Esophagus squamous epithelium (tissue), 4 donors: ENCODE data around the gene ARF5.

Source experiments
- POLR2A ChIP-seq, 4 donors: fragments of 450-650 bp; IDR thresholded peaks; one replicate each; pipeline ENCODE4 v1.6.1; 2017; ENCODE audit warnings: antibody characterized with exemption in 4 of 4, mild to moderate bottlenecking in 4 of 4, moderate library complexity in 3 of 4
- TF ChIP-seq, protein P1 (sequence below), 6 experiments: fragments of 450-650 bp in 4 of 6; fragments of 200-600 bp in 2 of 6; sonication (generic) in 2 of 6; IDR thresholded peaks; one replicate each; pipeline ENCODE4 v1.5.1; 2016 to 2019; ENCODE audit warnings: antibody characterized with exemption in 6 of 6, mild to moderate bottlenecking in 4 of 6, moderate library complexity in 4 of 6

DNA sequence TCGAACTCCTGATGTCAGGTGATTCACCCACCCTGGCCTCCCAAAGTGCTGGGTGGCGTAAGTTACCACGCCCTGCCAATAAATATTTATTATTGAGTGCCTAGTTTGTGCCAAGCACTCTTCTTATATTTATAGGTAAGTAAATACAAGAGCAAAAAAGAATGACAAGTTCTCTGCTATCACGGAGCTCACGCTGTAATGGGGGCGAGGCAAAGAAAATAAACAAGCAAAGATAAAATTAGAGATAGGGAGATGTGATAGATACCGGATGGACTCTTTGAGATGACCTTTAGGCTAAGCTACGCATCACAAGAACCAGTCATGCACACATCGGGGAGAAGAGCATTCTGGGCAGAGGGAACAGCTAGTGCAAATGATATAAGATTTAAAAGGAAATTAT is 49.1 kb upstream of the ARF5 start:
- TF ChIP-seq POLR2A (IDR thresholded peaks at IDR 0.05): no peak
- TF ChIP-seq, protein P1, sequence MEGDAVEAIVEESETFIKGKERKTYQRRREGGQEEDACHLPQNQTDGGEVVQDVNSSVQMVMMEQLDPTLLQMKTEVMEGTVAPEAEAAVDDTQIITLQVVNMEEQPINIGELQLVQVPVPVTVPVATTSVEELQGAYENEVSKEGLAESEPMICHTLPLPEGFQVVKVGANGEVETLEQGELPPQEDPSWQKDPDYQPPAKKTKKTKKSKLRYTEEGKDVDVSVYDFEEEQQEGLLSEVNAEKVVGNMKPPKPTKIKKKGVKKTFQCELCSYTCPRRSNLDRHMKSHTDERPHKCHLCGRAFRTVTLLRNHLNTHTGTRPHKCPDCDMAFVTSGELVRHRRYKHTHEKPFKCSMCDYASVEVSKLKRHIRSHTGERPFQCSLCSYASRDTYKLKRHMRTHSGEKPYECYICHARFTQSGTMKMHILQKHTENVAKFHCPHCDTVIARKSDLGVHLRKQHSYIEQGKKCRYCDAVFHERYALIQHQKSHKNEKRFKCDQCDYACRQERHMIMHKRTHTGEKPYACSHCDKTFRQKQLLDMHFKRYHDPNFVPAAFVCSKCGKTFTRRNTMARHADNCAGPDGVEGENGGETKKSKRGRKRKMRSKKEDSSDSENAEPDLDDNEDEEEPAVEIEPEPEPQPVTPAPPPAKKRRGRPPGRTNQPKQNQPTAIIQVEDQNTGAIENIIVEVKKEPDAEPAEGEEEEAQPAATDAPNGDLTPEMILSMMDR (IDR thresholded peaks at IDR 0.05): no peak
